ENCODE results near the gene DNPEP. TPM values are rescaled to one million over a fixed set of nuclear protein-coding genes. Genes with fewer than 3 reads are reported as not detected.

Gene DNPEP
- total RNA-seq, 4 donors from 2014 or later, result 35.9 to 49.5 (median 41.6) TPM

GRCh38 chr2:219429958-219430606 is 42.4 kb upstream of the DNPEP start:
- TF ChIP-seq, protein P1, sequence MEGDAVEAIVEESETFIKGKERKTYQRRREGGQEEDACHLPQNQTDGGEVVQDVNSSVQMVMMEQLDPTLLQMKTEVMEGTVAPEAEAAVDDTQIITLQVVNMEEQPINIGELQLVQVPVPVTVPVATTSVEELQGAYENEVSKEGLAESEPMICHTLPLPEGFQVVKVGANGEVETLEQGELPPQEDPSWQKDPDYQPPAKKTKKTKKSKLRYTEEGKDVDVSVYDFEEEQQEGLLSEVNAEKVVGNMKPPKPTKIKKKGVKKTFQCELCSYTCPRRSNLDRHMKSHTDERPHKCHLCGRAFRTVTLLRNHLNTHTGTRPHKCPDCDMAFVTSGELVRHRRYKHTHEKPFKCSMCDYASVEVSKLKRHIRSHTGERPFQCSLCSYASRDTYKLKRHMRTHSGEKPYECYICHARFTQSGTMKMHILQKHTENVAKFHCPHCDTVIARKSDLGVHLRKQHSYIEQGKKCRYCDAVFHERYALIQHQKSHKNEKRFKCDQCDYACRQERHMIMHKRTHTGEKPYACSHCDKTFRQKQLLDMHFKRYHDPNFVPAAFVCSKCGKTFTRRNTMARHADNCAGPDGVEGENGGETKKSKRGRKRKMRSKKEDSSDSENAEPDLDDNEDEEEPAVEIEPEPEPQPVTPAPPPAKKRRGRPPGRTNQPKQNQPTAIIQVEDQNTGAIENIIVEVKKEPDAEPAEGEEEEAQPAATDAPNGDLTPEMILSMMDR (IDR thresholded peaks at IDR 0.05), result no peak
- Histone ChIP-seq H3K27me3 (peaks cover 7% of the 10 kb centered on the region), H3K4me1 (peaks cover 0 to 6% of the 10 kb centered on the region in 2 donors), H3K27ac (no peak overlapping the region), H3K9me3 (no peaks in the 10 kb centered on the region), H3K4me3 (replicated peaks in 1 of 3) (no peak overlapping the region), H3K36me3 (no peaks in the 10 kb centered on the region)
- 89 to 94% methylated on average over 7 of the region's 7 CpGs for WGBS, 2 donors
- intact Hi-C loops (cut with DNase I), result no loop called here
- DNase-seq, result no peak

DNA sequence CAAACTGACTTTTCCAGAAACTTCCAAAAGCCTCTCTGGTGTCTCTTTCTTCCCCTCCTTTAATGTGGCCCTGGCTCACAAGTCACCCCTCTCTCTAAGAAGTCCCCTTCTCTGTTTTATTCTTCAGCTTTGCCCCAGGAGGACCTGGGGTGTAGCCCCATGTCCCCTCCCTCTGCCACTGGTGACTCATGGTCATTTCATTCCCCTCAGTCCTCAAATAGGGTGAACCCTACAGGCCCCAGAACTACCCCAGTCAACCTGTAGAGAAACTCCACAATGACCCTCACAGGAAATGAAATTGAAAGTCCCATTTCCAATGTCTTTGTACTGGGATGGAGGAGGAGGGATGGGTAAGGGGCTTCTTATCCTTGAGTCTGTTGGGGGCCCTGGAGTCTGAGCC is 40.8 kb upstream of the DNPEP start:
- peaks cover 5 to 11% of the 10 kb centered on the region in 2 donors for H3K4me1 ChIP-seq
- no peak for TF ChIP-seq POLR2A (IDR thresholded peaks at IDR 0.05)
- TF ChIP-seq, protein P1 (IDR thresholded peaks at IDR 0.05), result no peak
- no peak for DNase-seq
- H3K27me3 ChIP-seq, result no peaks in the 10 kb centered on the region
- H3K4me3 ChIP-seq (replicated peaks in 1 of 3), result no peak overlapping the region
- intact Hi-C loops (cut with DNase I), result no loop called here
- H3K9me3 ChIP-seq, result no peaks in the 10 kb centered on the region
- H3K27ac ChIP-seq, result no peak overlapping the region
- no peaks in the 10 kb centered on the region for H3K36me3 ChIP-seq

- no peak overlapping the region for H3K27ac ChIP-seq
- TF ChIP-seq POLR2A (IDR thresholded peaks at IDR 0.05), result no peak
- TF ChIP-seq, protein P1 (IDR thresholded peaks at IDR 0.05), result no peak
- intact Hi-C loops (cut with DNase I), result no loop called here
- no peaks in the 10 kb centered on the region for H3K27me3 ChIP-seq
- no peaks in the 10 kb centered on the region for H3K9me3 ChIP-seq
- no peak overlapping the region for H3K4me3 ChIP-seq (replicated peaks in 1 of 3)
- H3K36me3 ChIP-seq, result no peaks in the 10 kb centered on the region
- WGBS, 2 donors, result 87 to 91% methylated on average over 7 of the region's 7 CpGs
- peaks cover 5 to 11% of the 10 kb centered on the region in 2 donors for H3K4me1 ChIP-seq
- no peak for DNase-seq
These were observed 38.9 kb upstream of the DNPEP start for GRCh38 chr2:219426534-219427136.

DNA sequence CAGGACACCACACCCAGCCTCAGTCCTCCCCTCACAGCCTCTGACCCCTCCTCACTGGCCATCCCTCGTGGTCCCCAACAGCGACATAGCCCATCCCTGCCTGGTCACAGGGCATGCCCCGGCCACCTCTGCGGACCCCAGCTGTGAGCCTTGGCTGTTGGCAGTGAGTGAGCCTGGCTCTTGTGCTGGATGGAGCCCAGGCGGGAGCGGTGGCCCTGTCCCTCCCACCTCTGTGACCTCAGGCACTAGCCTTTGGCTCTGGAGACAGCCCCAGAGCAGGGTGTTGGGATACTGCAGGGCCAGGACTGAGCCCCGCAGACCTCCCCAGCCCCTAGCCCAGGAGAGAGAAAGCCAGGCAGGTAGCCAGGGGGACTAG is 38.3 kb upstream of the DNPEP start:
- no peak for DNase-seq
- no peaks in the 10 kb centered on the region for H3K9me3 ChIP-seq
- intact Hi-C loops (cut with DNase I), result no loop called here
- H3K27ac ChIP-seq, result no peak overlapping the region
- H3K27me3 ChIP-seq, result no peaks in the 10 kb centered on the region
- peaks cover 5 to 11% of the 10 kb centered on the region in 2 donors for H3K4me1 ChIP-seq
- WGBS, 2 donors, result 88 to 98% methylated on average over 4 to 6 of the region's 7 CpGs
- H3K4me3 ChIP-seq (replicated peaks in 1 of 3), result no peak overlapping the region
- no peaks in the 10 kb centered on the region for H3K36me3 ChIP-seq
- no peak for TF ChIP-seq POLR2A (IDR thresholded peaks at IDR 0.05)
- TF ChIP-seq, protein P1 (IDR thresholded peaks at IDR 0.05), result no peak

DNA sequence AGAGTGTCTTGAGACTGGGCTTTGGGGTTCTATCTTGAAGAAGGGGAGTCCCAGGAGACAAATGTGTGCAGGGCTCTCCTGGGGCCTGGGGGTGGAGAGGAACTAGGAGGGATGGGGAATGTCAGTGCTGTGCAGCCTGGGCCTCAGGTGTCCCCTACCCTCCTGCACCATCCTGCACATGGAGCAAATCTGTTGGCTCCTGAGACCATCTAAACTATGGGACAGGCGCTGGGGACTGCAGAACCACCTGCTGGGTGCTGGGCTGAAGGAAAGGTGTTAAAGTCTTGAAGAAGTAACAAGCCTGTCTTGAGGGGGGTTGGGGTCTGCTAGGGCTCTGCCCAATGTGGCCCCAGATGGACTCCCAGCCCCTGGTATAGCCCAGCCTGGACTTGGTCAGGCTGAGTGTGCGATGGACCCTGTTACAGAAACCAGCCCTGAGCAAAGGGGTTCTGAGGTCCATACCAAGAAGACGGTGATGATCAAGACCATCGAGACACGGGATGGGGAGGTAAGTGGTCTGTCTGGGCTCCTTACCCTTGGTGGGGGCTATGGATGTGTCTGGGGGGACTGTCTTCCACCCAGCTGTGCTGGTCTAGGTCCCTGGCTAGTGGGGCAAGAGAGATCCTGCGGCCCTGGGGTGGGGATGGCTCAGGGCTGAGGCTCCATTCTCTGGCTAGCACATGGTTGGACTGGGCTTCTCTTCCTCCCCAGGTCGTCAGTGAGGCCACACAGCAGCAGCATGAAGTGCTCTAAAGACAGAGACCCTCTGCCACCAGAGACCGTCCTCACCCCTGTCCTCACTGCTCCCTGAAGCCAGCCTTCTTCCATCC is 37.7 kb upstream of the DNPEP start:
- H3K4me1 ChIP-seq, result peaks cover 5 to 11% of the 10 kb centered on the region in 2 donors
- H3K4me3 ChIP-seq (replicated peaks in 1 of 3), result no peak overlapping the region
- H3K27me3 ChIP-seq, result no peaks in the 10 kb centered on the region
- H3K27ac ChIP-seq, result no peak overlapping the region
- 84 to 94% methylated on average over 8 of the region's 8 CpGs for WGBS, 2 donors
- DNase-seq, result no peak
- TF ChIP-seq, protein P1 (IDR thresholded peaks at IDR 0.05), result no peak
- no peak for TF ChIP-seq POLR2A (IDR thresholded peaks at IDR 0.05)
- no peaks in the 10 kb centered on the region for H3K36me3 ChIP-seq
- no peaks in the 10 kb centered on the region for H3K9me3 ChIP-seq
- intact Hi-C loops (cut with DNase I), result no loop called here

Measured in thyroid gland (tissue), 4 donors.